ENCODE data around the gene NR1H4. TPM values are rescaled to one million over a fixed set of nuclear protein-coding genes. Genes with fewer than 3 reads are reported as not detected.

Gene NR1H4
- total and polyA plus RNA-seq, 9 of the 15 experiments (the other 6 are each of a cell fraction or from before 2014, with no cell fraction given), result 0.03 TPM; not detected in 8

DNA sequence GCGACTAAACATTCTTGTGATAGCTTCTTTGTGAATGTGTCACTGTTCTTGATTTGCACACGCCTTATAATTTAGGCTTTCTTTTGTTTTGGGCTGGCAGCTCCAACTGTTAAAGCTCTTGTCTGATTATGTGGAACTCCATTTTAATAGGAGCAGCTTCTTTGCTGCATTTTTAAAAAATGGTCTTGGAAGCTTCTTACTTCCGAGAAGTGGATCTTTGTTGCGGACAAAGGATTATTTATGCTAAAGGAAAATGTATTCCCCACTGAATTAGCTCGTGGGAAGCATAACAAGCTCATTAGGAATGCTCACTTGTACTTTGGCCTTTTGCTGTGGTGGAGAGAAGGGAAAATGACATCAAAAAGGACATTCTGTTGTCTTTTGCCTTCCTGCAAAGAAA, 119.8 kb downstream of the NR1H4 start (continued):
- TF ChIP-seq, protein P1, sequence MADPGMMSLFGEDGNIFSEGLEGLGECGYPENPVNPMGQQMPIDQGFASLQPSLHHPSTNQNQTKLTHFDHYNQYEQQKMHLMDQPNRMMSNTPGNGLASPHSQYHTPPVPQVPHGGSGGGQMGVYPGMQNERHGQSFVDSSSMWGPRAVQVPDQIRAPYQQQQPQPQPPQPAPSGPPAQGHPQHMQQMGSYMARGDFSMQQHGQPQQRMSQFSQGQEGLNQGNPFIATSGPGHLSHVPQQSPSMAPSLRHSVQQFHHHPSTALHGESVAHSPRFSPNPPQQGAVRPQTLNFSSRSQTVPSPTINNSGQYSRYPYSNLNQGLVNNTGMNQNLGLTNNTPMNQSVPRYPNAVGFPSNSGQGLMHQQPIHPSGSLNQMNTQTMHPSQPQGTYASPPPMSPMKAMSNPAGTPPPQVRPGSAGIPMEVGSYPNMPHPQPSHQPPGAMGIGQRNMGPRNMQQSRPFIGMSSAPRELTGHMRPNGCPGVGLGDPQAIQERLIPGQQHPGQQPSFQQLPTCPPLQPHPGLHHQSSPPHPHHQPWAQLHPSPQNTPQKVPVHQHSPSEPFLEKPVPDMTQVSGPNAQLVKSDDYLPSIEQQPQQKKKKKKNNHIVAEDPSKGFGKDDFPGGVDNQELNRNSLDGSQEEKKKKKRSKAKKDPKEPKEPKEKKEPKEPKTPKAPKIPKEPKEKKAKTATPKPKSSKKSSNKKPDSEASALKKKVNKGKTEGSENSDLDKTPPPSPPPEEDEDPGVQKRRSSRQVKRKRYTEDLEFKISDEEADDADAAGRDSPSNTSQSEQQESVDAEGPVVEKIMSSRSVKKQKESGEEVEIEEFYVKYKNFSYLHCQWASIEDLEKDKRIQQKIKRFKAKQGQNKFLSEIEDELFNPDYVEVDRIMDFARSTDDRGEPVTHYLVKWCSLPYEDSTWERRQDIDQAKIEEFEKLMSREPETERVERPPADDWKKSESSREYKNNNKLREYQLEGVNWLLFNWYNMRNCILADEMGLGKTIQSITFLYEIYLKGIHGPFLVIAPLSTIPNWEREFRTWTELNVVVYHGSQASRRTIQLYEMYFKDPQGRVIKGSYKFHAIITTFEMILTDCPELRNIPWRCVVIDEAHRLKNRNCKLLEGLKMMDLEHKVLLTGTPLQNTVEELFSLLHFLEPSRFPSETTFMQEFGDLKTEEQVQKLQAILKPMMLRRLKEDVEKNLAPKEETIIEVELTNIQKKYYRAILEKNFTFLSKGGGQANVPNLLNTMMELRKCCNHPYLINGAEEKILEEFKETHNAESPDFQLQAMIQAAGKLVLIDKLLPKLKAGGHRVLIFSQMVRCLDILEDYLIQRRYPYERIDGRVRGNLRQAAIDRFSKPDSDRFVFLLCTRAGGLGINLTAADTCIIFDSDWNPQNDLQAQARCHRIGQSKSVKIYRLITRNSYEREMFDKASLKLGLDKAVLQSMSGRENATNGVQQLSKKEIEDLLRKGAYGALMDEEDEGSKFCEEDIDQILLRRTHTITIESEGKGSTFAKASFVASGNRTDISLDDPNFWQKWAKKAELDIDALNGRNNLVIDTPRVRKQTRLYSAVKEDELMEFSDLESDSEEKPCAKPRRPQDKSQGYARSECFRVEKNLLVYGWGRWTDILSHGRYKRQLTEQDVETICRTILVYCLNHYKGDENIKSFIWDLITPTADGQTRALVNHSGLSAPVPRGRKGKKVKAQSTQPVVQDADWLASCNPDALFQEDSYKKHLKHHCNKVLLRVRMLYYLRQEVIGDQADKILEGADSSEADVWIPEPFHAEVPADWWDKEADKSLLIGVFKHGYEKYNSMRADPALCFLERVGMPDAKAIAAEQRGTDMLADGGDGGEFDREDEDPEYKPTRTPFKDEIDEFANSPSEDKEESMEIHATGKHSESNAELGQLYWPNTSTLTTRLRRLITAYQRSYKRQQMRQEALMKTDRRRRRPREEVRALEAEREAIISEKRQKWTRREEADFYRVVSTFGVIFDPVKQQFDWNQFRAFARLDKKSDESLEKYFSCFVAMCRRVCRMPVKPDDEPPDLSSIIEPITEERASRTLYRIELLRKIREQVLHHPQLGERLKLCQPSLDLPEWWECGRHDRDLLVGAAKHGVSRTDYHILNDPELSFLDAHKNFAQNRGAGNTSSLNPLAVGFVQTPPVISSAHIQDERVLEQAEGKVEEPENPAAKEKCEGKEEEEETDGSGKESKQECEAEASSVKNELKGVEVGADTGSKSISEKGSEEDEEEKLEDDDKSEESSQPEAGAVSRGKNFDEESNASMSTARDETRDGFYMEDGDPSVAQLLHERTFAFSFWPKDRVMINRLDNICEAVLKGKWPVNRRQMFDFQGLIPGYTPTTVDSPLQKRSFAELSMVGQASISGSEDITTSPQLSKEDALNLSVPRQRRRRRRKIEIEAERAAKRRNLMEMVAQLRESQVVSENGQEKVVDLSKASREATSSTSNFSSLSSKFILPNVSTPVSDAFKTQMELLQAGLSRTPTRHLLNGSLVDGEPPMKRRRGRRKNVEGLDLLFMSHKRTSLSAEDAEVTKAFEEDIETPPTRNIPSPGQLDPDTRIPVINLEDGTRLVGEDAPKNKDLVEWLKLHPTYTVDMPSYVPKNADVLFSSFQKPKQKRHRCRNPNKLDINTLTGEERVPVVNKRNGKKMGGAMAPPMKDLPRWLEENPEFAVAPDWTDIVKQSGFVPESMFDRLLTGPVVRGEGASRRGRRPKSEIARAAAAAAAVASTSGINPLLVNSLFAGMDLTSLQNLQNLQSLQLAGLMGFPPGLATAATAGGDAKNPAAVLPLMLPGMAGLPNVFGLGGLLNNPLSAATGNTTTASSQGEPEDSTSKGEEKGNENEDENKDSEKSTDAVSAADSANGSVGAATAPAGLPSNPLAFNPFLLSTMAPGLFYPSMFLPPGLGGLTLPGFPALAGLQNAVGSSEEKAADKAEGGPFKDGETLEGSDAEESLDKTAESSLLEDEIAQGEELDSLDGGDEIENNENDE (IDR thresholded peaks at IDR 0.05; ENCODE audit: low read depth, low read length), result no peak
- TF ChIP-seq COPS2 (conservative IDR thresholded peaks at IDR 0.05) (no peak), KDM1A (IDR thresholded peaks at IDR 0.05) (no peak)
- TF ChIP-seq, protein P2, sequence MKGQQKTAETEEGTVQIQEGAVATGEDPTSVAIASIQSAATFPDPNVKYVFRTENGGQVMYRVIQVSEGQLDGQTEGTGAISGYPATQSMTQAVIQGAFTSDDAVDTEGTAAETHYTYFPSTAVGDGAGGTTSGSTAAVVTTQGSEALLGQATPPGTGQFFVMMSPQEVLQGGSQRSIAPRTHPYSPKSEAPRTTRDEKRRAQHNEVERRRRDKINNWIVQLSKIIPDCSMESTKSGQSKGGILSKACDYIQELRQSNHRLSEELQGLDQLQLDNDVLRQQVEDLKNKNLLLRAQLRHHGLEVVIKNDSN (CRISPR knock-in tag; IDR thresholded peaks at IDR 0.05), result no peak
- TF ChIP-seq, protein P3, sequence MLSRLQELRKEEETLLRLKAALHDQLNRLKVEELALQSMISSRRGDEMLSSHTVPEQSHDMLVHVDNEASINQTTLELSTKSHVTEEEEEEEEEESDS (CRISPR knock-in tag; IDR thresholded peaks at IDR 0.05), result no peak
- TF ChIP-seq, protein P4, sequence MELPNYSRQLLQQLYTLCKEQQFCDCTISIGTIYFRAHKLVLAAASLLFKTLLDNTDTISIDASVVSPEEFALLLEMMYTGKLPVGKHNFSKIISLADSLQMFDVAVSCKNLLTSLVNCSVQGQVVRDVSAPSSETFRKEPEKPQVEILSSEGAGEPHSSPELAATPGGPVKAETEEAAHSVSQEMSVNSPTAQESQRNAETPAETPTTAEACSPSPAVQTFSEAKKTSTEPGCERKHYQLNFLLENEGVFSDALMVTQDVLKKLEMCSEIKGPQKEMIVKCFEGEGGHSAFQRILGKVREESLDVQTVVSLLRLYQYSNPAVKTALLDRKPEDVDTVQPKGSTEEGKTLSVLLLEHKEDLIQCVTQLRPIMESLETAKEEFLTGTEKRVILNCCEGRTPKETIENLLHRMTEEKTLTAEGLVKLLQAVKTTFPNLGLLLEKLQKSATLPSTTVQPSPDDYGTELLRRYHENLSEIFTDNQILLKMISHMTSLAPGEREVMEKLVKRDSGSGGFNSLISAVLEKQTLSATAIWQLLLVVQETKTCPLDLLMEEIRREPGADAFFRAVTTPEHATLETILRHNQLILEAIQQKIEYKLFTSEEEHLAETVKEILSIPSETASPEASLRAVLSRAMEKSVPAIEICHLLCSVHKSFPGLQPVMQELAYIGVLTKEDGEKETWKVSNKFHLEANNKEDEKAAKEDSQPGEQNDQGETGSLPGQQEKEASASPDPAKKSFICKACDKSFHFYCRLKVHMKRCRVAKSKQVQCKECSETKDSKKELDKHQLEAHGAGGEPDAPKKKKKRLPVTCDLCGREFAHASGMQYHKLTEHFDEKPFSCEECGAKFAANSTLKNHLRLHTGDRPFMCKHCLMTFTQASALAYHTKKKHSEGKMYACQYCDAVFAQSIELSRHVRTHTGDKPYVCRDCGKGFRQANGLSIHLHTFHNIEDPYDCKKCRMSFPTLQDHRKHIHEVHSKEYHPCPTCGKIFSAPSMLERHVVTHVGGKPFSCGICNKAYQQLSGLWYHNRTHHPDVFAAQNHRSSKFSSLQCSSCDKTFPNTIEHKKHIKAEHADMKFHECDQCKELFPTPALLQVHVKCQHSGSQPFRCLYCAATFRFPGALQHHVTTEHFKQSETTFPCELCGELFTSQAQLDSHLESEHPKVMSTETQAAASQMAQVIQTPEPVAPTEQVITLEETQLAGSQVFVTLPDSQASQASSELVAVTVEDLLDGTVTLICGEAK (IDR thresholded peaks at IDR 0.05), result no peak
- TF ChIP-seq, protein P4 (CRISPR knock-in tag; IDR thresholded peaks at IDR 0.05), result no peak

Data from K562 (cell line).